ENCODE measurements around the gene CCDC170.
"Not testable (repeated sequence)": the region's sequence is repeated elsewhere in the genome, so short reads cannot be mapped to it uniquely, and the experiment has no call there.

CCDC170 gene

GRCh38 chr6:151494936-151495320, 1.1 kb downstream of the CCDC170 start:
- no peak for DNase-seq

GRCh38 chr6:151495380-151495779, 1.6 kb downstream of the CCDC170 start:
- DNase-seq: no peak

GRCh38 chr6:151497905-151498304, 4.1 kb downstream of the CCDC170 start:
- DNase-seq: no peak

- DNase-seq: no peak
These were observed 4.5 kb downstream of the CCDC170 start for GRCh38 chr6:151498327-151498726.

- no peak for DNase-seq
These were observed 5.7 kb downstream of the CCDC170 start for GRCh38 chr6:151499551-151499950.

- DNase-seq: no peak
These were observed 7.8 kb downstream of the CCDC170 start for GRCh38 chr6:151501511-151502136.

- no peak for DNase-seq
These were observed 8.7 kb downstream of the CCDC170 start for GRCh38 chr6:151502499-151502898.

- no peak for DNase-seq
These were observed 12.9 kb downstream of the CCDC170 start for GRCh38 chr6:151506761-151507160.

GRCh38 chr6:151509048-151509447, 15.2 kb downstream of the CCDC170 start:
- no peak for DNase-seq

- DNase-seq: no peak
These were observed 18.7 kb downstream of the CCDC170 start for GRCh38 chr6:151512481-151512880.

- no peak for DNase-seq
These were observed 20.3 kb downstream of the CCDC170 start for GRCh38 chr6:151514000-151514730.

- not testable (repeated sequence) for DNase-seq
These were observed 25.2 kb downstream of the CCDC170 start for GRCh38 chr6:151518992-151519391.

GRCh38 chr6:151523034-151523433, 29.2 kb downstream of the CCDC170 start:
- no peak for DNase-seq

- DNase-seq: no peak
These were observed 30.2 kb downstream of the CCDC170 start for GRCh38 chr6:151524059-151524458.

GRCh38 chr6:151534576-151534975, 40.8 kb downstream of the CCDC170 start:
- DNase-seq: no peak

- no peak for DNase-seq
These were observed 41.8 kb downstream of the CCDC170 start for GRCh38 chr6:151535476-151536187.

- no peak for DNase-seq
These were observed 42.3 kb downstream of the CCDC170 start for GRCh38 chr6:151536188-151536479.

GRCh38 chr6:151537556-151537955, 43.7 kb downstream of the CCDC170 start:
- DNase-seq: no peak

GRCh38 chr6:151539506-151540268, 45.9 kb downstream of the CCDC170 start:
- no peak for DNase-seq

- DNase-seq: no peak
These were observed 50.6 kb downstream of the CCDC170 start for GRCh38 chr6:151544453-151544852.

GRCh38 chr6:151544884-151545283, 51.1 kb downstream of the CCDC170 start:
- not testable (repeated sequence) for DNase-seq

- no peak for DNase-seq
These were observed 53.3 kb downstream of the CCDC170 start for GRCh38 chr6:151546941-151547659.

- no peak for DNase-seq
These were observed 54.4 kb downstream of the CCDC170 start for GRCh38 chr6:151548201-151548600.

Data from cerebellar nuclear complex (tissue), 1 donor.